H54 (cell line): ENCODE data around the gene ARHGAP12.
A peak's percentile ranks its signal among the peaks of the same experiment; 100 is the strongest.

ENCODE experiments used
- DNase-seq: peaks from one replicate; pipeline ENCODE4 v3.0.0; 2011; ENCODE audit warnings: low spot score, mixed read lengths; ENCODE audit not compliant: insufficient read length
- FAIRE-seq: peaks from 3 replicates; lab custom pipeline; 2011; peaks lifted over from hg19 to GRCh38; lab: Jason Lieb, UNC
- POLR2A ChIP-seq: IDR thresholded peaks from 2 replicates; pipeline ENCODE4 v1.6.1; 2011; ENCODE audit warnings: low read depth, mild to moderate bottlenecking, low read length

Gene ARHGAP12

DNA sequence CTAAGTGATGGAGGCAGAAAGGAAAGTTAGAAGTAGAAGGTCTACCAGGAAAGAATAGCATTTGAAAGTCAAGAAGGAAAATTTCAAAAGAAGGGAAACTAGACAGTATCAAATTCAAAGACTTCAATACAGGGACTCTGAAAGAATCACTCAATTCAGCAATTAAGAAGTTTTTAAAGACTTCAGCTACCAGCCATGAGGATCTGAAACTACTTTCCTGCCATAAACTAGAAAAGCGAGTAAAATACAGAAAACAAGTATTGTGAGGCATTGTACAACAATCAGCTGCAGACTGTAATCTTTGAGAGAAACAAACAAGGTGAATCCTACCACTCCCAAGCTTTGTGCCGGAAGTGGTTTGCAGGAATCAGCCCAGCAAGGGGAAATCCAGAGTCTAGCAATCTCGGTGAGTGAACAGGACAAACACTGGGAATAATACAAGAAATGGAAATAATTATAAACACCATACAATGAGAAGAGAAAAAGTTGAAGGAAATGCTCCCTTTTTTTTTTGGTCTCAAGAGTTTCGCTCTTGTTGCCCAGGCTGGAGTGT is 62.4 kb downstream of the ARHGAP12 start:
- TF ChIP-seq POLR2A, result no peak
- DNase-seq (no peak), FAIRE-seq (peak; percentile 67)

DNA sequence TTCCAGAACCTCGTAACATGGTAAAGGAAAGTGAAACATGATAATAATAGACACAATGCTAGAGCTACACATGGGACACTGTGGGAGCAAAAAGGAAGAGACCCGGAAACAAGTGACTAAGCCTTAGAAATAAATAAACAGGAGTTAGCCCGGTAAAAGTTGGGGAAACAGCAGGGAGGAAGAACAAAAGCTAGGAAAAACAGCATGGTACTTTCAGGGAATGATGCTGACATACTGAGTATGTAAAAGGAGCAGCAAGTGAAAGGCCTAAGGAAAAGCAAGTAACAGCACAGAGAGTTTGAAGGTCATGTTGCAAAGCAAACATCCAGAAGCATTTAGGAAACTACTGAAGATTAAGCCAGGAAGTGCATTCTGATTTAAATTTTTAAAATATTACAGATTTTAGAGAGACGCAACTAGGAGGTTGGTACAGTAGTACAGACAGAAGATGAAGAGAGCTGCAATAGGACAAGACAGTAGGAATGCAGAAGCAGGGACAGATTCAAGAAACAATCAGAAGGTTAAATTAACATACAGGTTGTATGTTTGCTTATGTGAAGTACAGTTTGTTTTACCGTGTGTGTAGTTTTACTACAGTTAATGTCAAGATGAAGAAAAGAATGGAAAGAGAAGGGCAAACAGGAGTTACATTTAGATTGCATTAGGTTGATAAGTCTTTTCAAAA is 63.7 kb downstream of the ARHGAP12 start:
- DNase-seq (peak; percentile 12), FAIRE-seq (peak; percentile 97)
- TF ChIP-seq POLR2A, result no peak

DNA sequence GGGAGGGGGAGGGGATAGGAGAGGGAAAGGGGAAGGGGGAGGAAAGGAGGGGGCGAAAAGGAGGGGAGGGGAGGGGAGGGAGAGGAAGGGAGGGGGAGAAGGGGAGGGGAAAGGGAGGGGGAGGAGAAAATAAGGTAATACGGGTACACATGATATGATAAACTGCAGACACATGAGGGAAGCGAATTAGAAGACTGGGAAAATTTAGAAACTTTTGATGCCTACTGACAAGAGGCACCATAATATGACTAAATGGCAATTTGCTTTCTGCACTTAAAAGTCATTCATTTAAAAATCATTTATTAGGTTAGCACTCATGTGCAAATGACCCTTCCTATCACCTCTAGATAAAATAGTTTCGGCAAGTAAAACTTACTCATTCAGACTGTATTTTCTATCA is 73.6 kb downstream of the ARHGAP12 start:
- no peak for FAIRE-seq
- no peak for TF ChIP-seq POLR2A
- DNase-seq, result no peak

DNA sequence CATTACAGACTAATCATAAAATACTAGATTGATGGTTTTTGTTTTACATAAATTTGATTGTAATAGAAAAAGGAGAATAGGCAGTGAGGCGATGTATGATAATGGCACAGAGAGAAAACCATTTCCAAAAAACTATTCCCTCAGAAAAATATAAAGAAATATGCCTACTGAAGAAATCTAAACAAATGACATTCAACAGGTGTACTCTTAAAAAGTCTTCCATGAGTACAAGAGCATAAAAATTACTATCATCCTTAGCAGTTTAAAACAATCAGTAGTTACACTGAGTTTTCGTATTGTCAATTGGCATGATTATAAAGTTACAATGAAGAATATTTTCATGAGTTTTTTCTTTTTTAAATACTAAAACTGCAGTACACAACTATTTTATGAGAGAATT is 75.0 kb downstream of the ARHGAP12 start:
- DNase-seq (no peak), FAIRE-seq (no peak)
- TF ChIP-seq POLR2A, result no peak

DNA sequence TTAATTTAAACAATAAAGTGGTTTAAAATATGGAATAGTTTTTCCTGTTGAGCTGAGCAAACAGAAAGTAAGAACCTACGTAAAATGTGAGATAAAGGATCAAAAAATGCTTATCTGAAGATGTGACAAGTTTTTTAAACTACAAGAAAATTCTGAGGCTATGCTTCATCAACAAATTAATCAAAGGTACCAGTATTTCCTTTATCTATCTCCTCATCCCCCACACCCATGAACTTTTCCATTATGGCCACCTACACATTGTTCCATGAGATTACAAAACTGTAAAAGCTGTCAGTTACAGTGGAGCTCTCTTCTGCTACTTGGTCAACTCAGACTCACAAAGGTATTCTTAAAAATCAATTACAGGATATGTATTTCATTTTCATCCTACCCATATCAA is 77.4 kb downstream of the ARHGAP12 start:
- DNase-seq (no peak), FAIRE-seq (no peak)
- TF ChIP-seq POLR2A, result no peak

DNA sequence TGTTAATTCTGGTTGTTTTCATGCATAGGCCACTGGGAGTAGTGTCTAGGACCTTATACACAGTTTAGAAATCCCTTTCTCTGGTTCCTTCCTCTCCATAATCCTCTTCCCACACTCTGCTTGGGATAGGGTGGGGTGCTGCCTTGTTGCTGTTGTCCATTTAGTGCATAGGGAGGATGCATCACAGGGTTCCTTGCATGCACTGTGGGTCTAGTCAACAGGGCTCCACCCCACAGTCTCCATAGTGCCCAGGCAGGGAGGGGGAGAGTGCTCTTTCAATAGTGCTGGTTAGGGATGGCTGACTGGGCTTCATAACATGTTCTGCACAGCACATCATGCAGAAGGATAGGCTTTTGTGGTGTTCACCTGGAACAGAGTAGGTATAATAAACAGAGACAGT is 81.1 kb downstream of the ARHGAP12 start:
- TF ChIP-seq POLR2A, result no peak
- DNase-seq (no peak), FAIRE-seq (no peak)

DNA sequence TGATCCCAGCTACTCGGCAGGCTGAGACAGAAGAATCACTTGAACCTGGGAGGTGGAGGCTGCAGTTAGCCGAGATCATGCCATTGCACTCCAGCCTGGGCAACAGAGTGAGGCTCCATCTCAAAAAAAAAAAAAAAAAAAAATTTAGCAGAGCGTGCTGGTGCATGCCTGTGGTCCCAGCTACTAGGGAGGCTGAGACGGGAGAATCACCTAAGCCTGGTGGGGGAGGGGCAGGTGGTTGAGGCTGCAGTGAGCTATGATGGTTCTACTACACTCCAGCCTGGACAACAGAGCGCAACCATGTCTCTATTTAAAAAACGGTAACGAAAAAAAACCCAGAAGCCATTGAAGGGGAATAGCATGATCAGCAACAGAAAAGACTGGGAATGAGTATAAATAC is 89.9 kb downstream of the ARHGAP12 start:
- TF ChIP-seq POLR2A, result no peak
- DNase-seq (no peak), FAIRE-seq (no peak)

DNA sequence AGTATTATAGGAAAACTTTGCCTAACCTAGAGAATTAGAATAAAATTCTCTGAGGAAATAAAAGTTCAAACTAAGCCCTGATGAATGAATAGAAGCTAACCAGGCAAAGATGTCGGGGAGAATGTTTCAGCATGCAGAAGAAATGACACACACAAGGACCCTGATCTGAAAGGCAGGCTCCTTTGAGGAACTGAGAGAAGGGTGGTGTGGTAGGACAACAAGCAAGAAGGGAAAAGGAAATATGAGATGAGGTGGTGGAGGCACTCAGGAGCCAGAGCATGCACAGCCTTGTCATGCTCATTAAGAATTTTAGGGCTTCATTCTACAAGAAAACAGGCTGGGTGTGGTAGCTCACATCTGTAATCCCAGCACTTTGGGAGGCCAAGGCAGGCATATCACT is 90.6 kb downstream of the ARHGAP12 start:
- FAIRE-seq (no peak), DNase-seq (no peak)
- no peak for TF ChIP-seq POLR2A

DNA sequence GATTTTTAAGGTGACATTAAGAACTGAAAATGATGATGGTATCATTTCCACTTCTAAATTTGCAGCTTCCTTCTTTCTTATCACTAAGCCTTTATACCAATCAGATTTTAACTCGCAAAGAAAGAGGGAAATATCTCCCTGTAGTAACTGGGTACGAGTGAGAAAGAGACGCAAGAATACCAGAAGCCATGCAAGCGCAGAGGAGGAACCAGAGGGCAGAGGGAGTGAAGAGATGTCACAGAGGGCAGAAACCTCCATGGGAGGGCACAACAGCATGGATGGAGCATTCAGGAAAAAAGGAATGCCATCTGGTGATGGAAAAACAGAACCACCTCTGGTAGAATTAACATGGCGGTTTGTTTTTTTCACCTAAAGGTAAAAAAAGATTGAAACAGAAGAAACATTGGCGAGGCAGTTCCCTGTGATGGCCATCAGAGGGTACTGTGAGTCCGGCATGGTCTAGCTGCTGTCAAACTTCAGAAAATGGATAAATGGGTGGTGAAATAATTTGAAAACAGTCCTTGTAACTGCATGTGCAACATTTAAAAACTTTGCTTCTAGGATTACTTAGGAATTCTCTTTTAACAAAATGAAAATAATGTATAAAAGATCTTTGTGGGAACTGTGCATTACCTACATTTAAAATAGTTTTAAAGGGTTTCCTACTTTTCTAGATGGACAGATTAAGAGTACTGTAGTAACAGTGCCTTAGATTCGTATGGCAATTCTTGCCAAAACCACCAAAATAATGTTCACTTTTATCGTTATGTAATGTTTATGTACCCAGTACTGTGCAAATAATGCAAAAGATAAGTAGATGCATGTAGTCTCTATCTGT is 91.8 kb downstream of the ARHGAP12 start:
- no peak for TF ChIP-seq POLR2A
- peak; percentile 9 for DNase-seq
- FAIRE-seq, result peak; percentile 88

DNA sequence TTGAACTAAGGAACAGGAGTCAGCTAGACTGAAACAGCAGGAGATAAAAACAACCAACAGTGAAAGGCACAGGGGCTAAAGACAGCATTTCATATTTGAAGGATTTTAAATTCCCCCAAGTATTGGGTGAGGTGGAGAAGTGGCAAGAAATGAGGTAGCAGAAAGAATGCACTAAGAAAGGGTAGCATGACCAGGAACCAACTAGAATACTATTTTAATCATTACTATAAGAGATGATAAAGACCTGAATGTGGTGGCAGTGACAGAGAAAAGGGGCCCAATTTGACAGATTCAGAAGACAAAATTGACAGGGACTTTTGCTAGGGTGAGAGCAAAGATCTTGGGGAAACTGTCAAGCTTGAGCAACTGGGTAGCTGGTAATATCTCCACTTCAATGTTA is 94.9 kb downstream of the ARHGAP12 start:
- DNase-seq (no peak), FAIRE-seq (no peak)
- no peak for TF ChIP-seq POLR2A

DNA sequence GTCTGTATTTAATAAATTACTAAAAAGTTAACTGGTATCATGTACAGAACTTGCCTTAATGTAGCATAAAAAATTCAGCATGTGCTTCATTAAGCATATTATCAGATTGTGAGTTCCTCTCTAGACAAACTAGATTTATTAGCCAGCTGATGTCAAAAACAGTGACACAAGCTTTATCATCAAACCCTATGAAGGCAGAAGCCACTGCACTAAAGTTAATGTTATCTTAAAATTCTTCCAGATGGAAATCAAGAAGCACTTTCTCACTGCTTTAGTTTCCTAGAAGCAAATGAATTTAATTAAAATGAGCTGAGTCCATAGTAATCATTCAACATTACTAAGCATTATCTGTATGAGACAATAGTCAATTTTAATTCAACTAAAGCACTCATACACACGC is 96.4 kb downstream of the ARHGAP12 start:
- no peak for TF ChIP-seq POLR2A
- no peak for FAIRE-seq
- DNase-seq, result no peak

DNA sequence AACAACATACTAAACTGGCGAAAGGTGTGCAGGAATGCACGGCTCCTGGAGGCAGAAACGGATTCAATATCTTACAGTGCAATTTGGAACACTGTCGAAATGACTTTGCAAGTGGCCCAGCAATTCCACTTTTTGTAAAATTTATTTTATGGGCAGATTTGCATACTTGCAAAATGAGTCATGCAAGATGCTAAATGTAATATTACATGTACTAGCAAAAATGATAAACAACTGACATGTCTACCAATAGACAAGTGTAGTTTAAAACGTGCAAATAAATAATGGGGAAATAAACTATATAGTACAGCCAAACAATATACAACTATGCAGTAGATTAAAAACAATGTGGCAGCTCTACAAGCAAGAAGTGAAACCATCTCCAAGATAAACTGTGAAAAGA is 97.7 kb downstream of the ARHGAP12 start:
- DNase-seq, result no peak
- FAIRE-seq, result peak; percentile 65
- no peak for TF ChIP-seq POLR2A

DNA sequence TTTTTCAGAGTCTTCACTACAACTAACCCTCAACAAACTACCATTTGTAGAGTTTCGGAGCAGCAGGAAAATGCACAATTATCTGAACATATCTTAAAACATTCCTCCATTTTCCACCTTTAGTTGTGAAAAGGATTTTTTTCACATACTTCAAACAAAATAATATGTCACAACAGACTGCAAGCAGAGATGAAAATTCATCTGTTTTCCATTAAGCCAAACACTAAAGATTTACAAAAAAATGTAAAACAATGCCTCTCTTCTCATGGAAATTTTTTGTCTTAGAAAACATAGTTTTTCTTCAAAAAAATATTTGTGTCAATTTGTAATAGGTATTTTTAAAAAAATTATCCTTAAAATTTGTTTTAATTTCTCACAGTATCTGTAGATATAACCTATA is 98.9 kb downstream of the ARHGAP12 start:
- TF ChIP-seq POLR2A, result no peak
- DNase-seq, result no peak
- peak; percentile 61 for FAIRE-seq

DNA sequence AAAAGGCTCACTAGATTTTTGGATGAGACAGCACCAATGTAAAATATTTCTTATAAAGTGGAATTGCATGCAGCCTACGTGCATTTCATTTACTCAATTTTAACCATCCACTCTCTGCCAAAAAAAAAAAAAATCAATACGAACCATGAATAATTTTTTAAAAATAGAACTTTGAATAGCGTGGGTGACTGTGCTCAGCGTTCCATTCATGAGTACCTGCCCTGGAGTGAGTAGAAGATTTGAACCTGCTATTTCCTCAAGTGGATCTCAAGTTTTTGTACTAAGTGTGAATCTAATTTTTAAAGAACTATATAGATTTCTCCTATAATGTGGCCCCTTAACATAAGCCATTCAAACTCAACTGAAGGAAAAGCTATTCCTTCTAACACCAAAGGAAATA is 105.3 kb downstream of the ARHGAP12 start:
- no peak for TF ChIP-seq POLR2A
- DNase-seq (no peak), FAIRE-seq (no peak)
